GM12875 (cell line): ENCODE measurements around the gene DNAJC17.

Experiments used
- H3K4me3 ChIP-seq: one replicate; pipeline ENCODE4 v1.5.1; 2011; ENCODE audit warnings: low read depth, low read length, control low read depth
- CTCF ChIP-seq: IDR thresholded peaks from 2 replicates; pipeline ENCODE4 v1.5.1; 2011; ENCODE audit warnings: low read depth, mild to moderate bottlenecking, control low read depth, inconsistent platforms, low read length, moderate library complexity, borderline replicate concordance; ENCODE audit not compliant: insufficient read depth

Gene DNAJC17

GRCh38 chr15:40850576-40851112, 43.4 kb upstream of the DNAJC17 start:
- TF ChIP-seq CTCF, result no peak
- H3K4me3 ChIP-seq, result no peak overlapping the region

- H3K4me3 ChIP-seq, result peak overlapping the region; percentile 12
- TF ChIP-seq CTCF, result no peak
Measured at GRCh38 chr15:40847223-40847961, 40.1 kb upstream of the DNAJC17 start.

- peak overlapping the region; percentile 12 for H3K4me3 ChIP-seq
- TF ChIP-seq CTCF, result no peak
Measured at GRCh38 chr15:40846841-40847222, 39.6 kb upstream of the DNAJC17 start.

GRCh38 chr15:40845511-40846284, 38.4 kb upstream of the DNAJC17 start:
- no peak for TF ChIP-seq CTCF
- no peak overlapping the region for H3K4me3 ChIP-seq

GRCh38 chr15:40845036-40845435, 37.8 kb upstream of the DNAJC17 start:
- no peak for TF ChIP-seq CTCF
- H3K4me3 ChIP-seq, result peak overlapping the region; percentile 69

- peak overlapping the region; percentile 69 for H3K4me3 ChIP-seq
- no peak for TF ChIP-seq CTCF
Measured at GRCh38 chr15:40844696-40845030, 37.4 kb upstream of the DNAJC17 start.
